MCF 10A (cell line): ENCODE data around the gene CAPSL. TPM values are rescaled to one million over a fixed set of nuclear protein-coding genes. Genes with fewer than 3 reads are reported as not detected.
A peak's percentile ranks its signal among the peaks of the same experiment; 100 is the strongest.

Source experiments
- BruUV-seq: library from RNA; stranded (reverse); fragments of 400-500 nt; replicated peaks from 2 replicates; lab custom pipeline; 2021; lab: Mats Ljungman, UMichigan
- CTCF ChIA-PET: fragments of 300-600 bp; sonication (Branson Sonifier 250); formaldehyde crosslinking; extraction: SDS; loops from one replicate; lab custom pipeline; 2021; ENCODE audit warnings: antibody characterized with exemption, inconsistent platforms; lab: Yijun Ruan, JAX
- POLR2A ChIA-PET: fragments of 300-600, 350-650 bp; sonication (Branson Sonifier 250); formaldehyde crosslinking; extraction: SDS; loops from one replicate; lab custom pipeline; 2020; ENCODE audit warnings: antibody characterized with exemption, inconsistent platforms; lab: Yijun Ruan, JAX
- DNase-seq: peaks from one replicate; pipeline ENCODE4 v3.0.0-alpha.2; 2018; ENCODE audit not compliant: unreplicated experiment
- H3K27ac Mint-ChIP-seq: one replicate; pipeline ENCODE4 v1.8.0; 2022; ENCODE audit warnings: mild to moderate bottlenecking, low read depth, mixed read lengths; ENCODE audit not compliant: unreplicated experiment
- H3K27me3 Mint-ChIP-seq: one replicate; pipeline ENCODE4 v1.8.0; 2022; ENCODE audit warnings: mixed read lengths; ENCODE audit not compliant: insufficient read depth, unreplicated experiment
- H3K36me3 Mint-ChIP-seq: one replicate; pipeline ENCODE4 v1.8.0; 2022; ENCODE audit warnings: mild to moderate bottlenecking, moderate library complexity, mixed read lengths; ENCODE audit not compliant: insufficient read depth, unreplicated experiment
- H3K4me1 Mint-ChIP-seq: one replicate; pipeline ENCODE4 v1.8.0; 2022; ENCODE audit warnings: mixed read lengths; ENCODE audit not compliant: insufficient read depth, unreplicated experiment
- H3K4me3 Mint-ChIP-seq: one replicate; pipeline ENCODE4 v1.8.0; 2022; ENCODE audit warnings: mild to moderate bottlenecking, moderate library complexity, mixed read lengths; ENCODE audit not compliant: unreplicated experiment
- H3K9me3 Mint-ChIP-seq: one replicate; pipeline ENCODE4 v1.8.0; 2022; ENCODE audit warnings: mixed read lengths; ENCODE audit not compliant: unreplicated experiment
- CTCF ChIP-seq: fragments of 200-600 bp; IDR thresholded peaks from one replicate; pipeline ENCODE4 v1.8.0; 2022; ENCODE audit warnings: antibody characterized with exemption, mild to moderate bottlenecking; ENCODE audit not compliant: unreplicated experiment
- intact Hi-C: fragments of 100-400 bp; cut with micrococcal nuclease; formaldehyde crosslinking; loops from 2 replicates; pipeline ENCODE4 v1.14.1; 2022
- total RNA-seq: library from RNA; stranded (reverse); gene quantifications from 2 replicates; pipeline ENCODE4 v1.2.3, GENCODE V29; 2022

CAPSL gene
- total RNA-seq, 1 experiment from 2014 or later, result not detected

GRCh38 chr5:35919191-35919590 is 19.2 kb downstream of the CAPSL start:
- BruUV-seq, result no TSS peak
- H3K27me3 Mint-ChIP-seq, result no peaks in the 10 kb centered on the region
- H3K4me3 Mint-ChIP-seq, result no peak overlapping the region
- H3K36me3 Mint-ChIP-seq, result peaks cover 5% of the 10 kb centered on the region
- TF ChIP-seq CTCF, result no peak
- peaks cover 8% of the 10 kb centered on the region for H3K9me3 Mint-ChIP-seq
- intact Hi-C loops, result no loop called here
- DNase-seq, result peak; percentile 84
- POLR2A ChIA-PET, result no interaction called here
- CTCF ChIA-PET, result interaction anchor here (0.6 to 1.4 kb wide), 4 partner anchors 10 to 915 kb away, joined by 3 to 4 read pairs (median 3); no protein-coding TSS in a partner anchor
- peaks cover 30% of the 10 kb centered on the region for H3K4me1 Mint-ChIP-seq
- H3K27ac Mint-ChIP-seq, result peak overlapping the region; percentile 36

GRCh38 chr5:35908814-35909213 is 29.6 kb downstream of the CAPSL start:
- BruUV-seq, result no TSS peak
- TF ChIP-seq CTCF, result no peak
- intact Hi-C loops, result no loop called here
- no peak overlapping the region for H3K27ac Mint-ChIP-seq
- H3K4me1 Mint-ChIP-seq, result no peaks in the 10 kb centered on the region
- no peak overlapping the region for H3K4me3 Mint-ChIP-seq
- POLR2A ChIA-PET, result no interaction called here
- H3K36me3 Mint-ChIP-seq, result no peaks in the 10 kb centered on the region
- no peak for DNase-seq
- CTCF ChIA-PET, result interaction anchor here (0.5 to 1.3 kb wide), 3 partner anchors 16 to 243 kb away, joined by 3 to 4 read pairs (median 3); no protein-coding TSS in a partner anchor
- no peaks in the 10 kb centered on the region for H3K9me3 Mint-ChIP-seq
- no peaks in the 10 kb centered on the region for H3K27me3 Mint-ChIP-seq

GRCh38 chr5:35908228-35908627 is 30.2 kb downstream of the CAPSL start:
- Mint-ChIP-seq H3K4me3 (no peak overlapping the region), H3K27me3 (no peaks in the 10 kb centered on the region), H3K27ac (no peak overlapping the region), H3K4me1 (no peaks in the 10 kb centered on the region), H3K36me3 (no peaks in the 10 kb centered on the region), H3K9me3 (no peaks in the 10 kb centered on the region)
- ChIA-PET CTCF (interaction anchor here (0.5 to 1.3 kb wide), 3 partner anchors 133 to 1370 kb away, joined by 3 to 4 read pairs (median 3); no protein-coding TSS in a partner anchor), POLR2A (no interaction called here)
- BruUV-seq, result no TSS peak
- DNase-seq, result no peak
- TF ChIP-seq CTCF, result no peak
- intact Hi-C loops, result no loop called here

- POLR2A ChIA-PET, result no interaction called here
- no TSS peak for BruUV-seq
Measured at GRCh38 chr5:35904443-35905132, 33.8 kb downstream of the CAPSL start.

More at GRCh38 chr5:35904443-35905132, 33.8 kb downstream of the CAPSL start:
- Mint-ChIP-seq H3K9me3 (no peaks in the 10 kb centered on the region), H3K4me3 (no peak overlapping the region), H3K27me3 (no peaks in the 10 kb centered on the region), H3K36me3 (no peaks in the 10 kb centered on the region), H3K4me1 (peaks cover 1% of the 10 kb centered on the region), H3K27ac (no peak overlapping the region)
- intact Hi-C loops, result no loop called here
- no peak for TF ChIP-seq CTCF
- CTCF ChIA-PET, result interaction anchor here (0.6 kb wide), 1 partner anchor 126 kb away, joined by 3 read pairs; no protein-coding TSS in a partner anchor
- DNase-seq, result no peak
